HepG2 (cell line): Measurements from ENCODE around the gene TMEM221.

ENCODE experiments used
- ATF7-NPFF ChIP-seq: sonication (generic); formaldehyde crosslinking; IDR thresholded peaks from 2 replicates; pipeline ENCODE4 v1.8.1; 2023; ENCODE audit warnings: mild to moderate bottlenecking, low read depth, missing genetic modification reagents, moderate library complexity
- HOXA9 ChIP-seq: sonication (generic); formaldehyde crosslinking; IDR thresholded peaks from 2 replicates; pipeline ENCODE4 v1.8.1; 2022; ENCODE audit warnings: missing genetic modification reagents, mild to moderate bottlenecking, moderate library complexity, borderline replicate concordance

- no peak for TF ChIP-seq ATF7-NPFF (CRISPR knock-in tag)
- TF ChIP-seq HOXA9 (CRISPR knock-in tag) = no peak
Observed at GRCh38 chr19:17420475-17420924, 28.0 kb downstream of the TMEM221 start.
